Activated T-cell treated with anti-CD3 and anti-CD28 coated beads, Interleukin-2, amount 50 U/mL, for 4 hours (primary cell): ENCODE measurements around the gene AKR1C1. TPM values are rescaled to one million over a fixed set of nuclear protein-coding genes. Genes with fewer than 3 reads are reported as not detected.
"Not testable (repeated sequence)": the region's sequence is repeated elsewhere in the genome, so short reads cannot be mapped to it uniquely, and the experiment has no call there.

Experiments used
- ATAC-seq, 2 donors: fragments of 200-7000 bp; cut with Tn5 transposase; one replicate each; pipeline ENCODE4 v1.10.0; 2021
- DNase-seq: peaks from one replicate; pipeline ENCODE4 v3.0.0-alpha.2; 2020
- H3K27me3 Mint-ChIP-seq: one replicate; pipeline ENCODE4 v1.8.0; 2021; ENCODE audit warnings: low read depth, mixed read lengths
- H3K36me3 Mint-ChIP-seq: one replicate; pipeline ENCODE4 v1.8.0; 2022; ENCODE audit warnings: mixed read lengths; ENCODE audit not compliant: insufficient read depth
- H3K4me1 Mint-ChIP-seq: one replicate; pipeline ENCODE4 v1.8.0; 2021; ENCODE audit warnings: low read depth, mixed read lengths
- H3K4me3 Mint-ChIP-seq: one replicate; pipeline ENCODE4 v1.8.0; 2021; ENCODE audit warnings: mild to moderate bottlenecking, moderate library complexity, mixed read lengths
- H3K9me3 Mint-ChIP-seq: one replicate; pipeline ENCODE4 v1.8.0; 2021; ENCODE audit warnings: mixed read lengths
- total RNA-seq, 3 donors: library from RNA; stranded (reverse); gene quantifications; one replicate each; pipeline ENCODE4 v1.2.1, GENCODE V29; 2021

AKR1C1 gene
- total RNA-seq, 3 donors from 2014 or later = 0.34 to 0.78 (median 0.52) TPM

DNA sequence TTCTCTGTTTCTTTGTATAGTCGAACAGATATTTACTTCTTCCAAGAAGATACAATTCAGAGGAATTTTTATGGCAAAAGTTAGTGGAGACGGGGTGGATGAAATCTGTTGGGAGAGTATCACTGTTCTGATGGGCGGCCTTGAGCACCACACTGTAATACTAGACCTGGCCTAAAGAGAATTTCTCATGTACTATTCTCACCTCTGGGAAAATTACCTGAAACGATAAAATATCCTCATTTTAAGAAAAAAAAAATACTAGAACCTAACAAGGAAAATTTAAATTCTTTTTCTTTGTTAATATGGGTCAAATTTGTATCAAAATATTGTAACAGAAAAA, 570 bp downstream of the AKR1C1 start:
- not testable (repeated sequence) for H3K4me3 Mint-ChIP-seq, H3K4me1 Mint-ChIP-seq, ATAC-seq, H3K27me3 Mint-ChIP-seq, H3K9me3 Mint-ChIP-seq, H3K36me3 Mint-ChIP-seq, DNase-seq

DNA sequence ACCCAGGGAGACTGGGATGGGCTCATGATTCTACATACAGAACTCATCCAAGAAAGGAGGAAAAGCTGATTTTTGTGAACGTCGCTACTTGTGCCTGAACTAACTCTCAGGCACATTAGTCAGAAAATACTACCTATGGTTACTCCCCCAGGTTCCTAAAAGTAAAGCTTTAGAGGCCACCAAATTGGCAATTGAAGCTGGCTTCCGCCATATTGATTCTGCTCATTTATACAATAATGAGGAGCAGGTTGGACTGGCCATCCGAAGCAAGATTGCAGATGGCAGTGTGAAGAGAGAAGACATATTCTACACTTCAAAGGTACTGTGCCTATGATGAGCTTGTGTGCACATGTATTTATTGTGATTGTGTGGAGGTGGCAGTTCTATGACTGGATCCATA, 2.5 kb downstream of the AKR1C1 start:
- not testable (repeated sequence) for H3K4me3 Mint-ChIP-seq, H3K36me3 Mint-ChIP-seq, H3K9me3 Mint-ChIP-seq, H3K27me3 Mint-ChIP-seq, ATAC-seq, DNase-seq, H3K4me1 Mint-ChIP-seq

DNA sequence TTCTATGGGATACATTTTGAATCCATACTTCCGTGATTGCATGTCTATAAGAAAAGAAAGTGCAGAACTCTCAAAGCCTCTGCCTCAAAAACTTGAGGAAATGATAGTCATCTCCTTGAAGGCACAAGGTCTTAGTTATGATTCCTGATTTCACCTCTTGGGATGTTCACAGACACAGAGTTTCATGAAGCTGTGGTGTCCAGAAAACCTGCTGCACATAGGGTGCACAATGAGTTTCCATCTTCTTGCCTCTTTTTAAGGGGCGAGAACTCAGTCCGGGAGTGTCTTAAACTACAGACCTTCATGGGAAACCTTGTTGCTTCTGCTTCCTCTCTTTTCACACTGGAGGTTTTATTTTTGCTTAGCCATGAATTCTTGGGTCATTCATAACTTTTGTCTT, 4.0 kb downstream of the AKR1C1 start:
- H3K9me3 Mint-ChIP-seq, DNase-seq, H3K36me3 Mint-ChIP-seq, H3K4me1 Mint-ChIP-seq, H3K27me3 Mint-ChIP-seq, H3K4me3 Mint-ChIP-seq, ATAC-seq: not testable (repeated sequence)

DNA sequence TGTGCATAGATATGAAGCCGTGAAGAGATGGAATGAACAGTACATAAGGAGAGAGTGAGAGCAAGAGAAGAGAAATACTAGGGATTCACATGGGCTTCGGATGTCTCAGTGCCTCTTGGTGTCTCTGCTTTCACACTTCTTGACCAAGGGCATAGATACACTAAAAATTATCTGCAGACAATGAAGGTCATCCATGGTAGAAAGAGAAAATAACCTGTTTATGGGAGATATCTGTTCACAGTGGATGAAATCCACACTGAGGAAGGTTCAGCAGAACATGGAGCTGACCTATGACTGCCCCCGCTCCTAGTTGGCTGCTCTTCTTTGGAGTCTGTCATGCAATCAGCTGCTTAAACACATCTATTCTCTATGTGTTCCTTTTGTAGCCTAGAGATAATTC, 6.1 kb downstream of the AKR1C1 start:
- not testable (repeated sequence) for H3K27me3 Mint-ChIP-seq, H3K9me3 Mint-ChIP-seq, H3K4me1 Mint-ChIP-seq, DNase-seq, H3K36me3 Mint-ChIP-seq, ATAC-seq, H3K4me3 Mint-ChIP-seq

DNA sequence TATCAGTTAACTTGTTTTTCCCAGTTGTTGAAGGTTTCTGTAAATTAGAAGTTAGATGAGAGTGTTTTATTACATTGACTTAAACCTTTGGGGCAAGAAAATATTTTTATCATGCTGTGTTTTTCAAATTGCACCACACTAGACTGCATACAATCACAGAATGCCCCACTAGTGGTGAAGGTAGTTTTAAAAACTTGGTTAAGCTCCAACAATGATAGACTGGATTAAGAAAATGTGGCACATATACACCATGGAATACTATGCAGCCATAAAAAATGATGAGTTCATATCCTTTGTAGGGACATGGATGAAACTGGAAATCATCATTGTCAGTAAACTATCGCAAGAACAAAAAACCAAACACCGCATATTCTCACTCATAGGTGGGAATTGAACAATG, 7.1 kb downstream of the AKR1C1 start:
- DNase-seq = not testable (repeated sequence)

DNA sequence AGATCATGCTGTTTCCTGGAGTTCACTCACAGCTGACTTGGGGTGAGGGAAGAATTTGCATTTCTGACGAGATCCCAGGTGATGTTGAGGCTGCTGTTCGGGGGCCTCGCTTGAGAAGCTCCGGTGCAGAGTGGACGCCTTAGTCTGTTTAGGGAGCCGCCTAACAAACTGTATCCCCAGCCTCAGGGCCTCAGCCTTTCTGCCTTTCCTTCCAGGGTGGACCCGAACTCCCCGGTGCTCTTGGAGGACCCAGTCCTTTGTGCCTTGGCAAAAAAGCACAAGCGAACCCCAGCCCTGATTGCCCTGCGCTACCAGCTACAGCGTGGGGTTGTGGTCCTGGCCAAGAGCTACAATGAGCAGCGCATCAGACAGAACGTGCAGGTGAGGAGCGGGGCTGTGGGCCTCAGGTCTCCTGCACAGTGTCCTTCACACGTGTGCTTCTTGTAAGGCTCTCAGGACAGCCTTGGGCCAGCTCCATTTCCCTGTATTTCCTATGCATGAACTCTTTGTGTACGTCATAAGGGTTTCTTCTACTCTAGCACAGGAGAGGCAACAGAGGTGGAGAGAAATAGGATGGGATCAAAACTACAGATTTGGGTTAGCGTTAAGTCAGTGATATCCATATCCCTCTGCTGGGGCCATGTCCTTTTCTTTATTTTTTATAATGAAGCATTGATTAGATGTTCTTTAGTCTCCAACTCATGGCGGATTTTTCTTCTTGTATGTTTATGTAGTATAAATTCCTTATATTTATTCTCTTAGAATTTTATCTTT, 9.3 kb downstream of the AKR1C1 start:
- not testable (repeated sequence) for H3K4me1 Mint-ChIP-seq, ATAC-seq, H3K36me3 Mint-ChIP-seq, DNase-seq, H3K9me3 Mint-ChIP-seq, H3K27me3 Mint-ChIP-seq, H3K4me3 Mint-ChIP-seq

More for the DNA sequence above, 7.1 kb downstream of the AKR1C1 start:
- H3K4me1 Mint-ChIP-seq, H3K9me3 Mint-ChIP-seq, H3K36me3 Mint-ChIP-seq, ATAC-seq, H3K27me3 Mint-ChIP-seq, H3K4me3 Mint-ChIP-seq: not testable (repeated sequence)

DNA sequence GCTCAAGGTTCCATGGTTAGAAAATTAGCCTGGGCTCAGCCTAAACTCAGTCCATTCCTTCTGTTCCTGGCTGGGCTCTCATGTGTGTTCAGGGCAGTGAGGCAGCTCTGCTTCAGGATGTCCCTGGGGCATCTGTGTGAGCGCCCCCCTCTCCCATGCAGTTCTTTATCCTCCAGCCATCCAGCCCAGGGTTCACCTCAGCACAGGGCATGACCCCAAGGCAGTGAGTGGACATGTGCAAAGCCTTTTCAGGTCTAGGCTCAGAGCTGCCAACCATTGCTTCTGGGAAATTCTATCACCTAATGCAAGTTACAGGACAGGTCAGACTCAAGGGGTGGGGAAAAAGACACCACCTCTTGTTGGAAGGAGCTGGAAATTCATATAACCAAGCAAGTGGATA, 10.1 kb downstream of the AKR1C1 start:
- H3K36me3 Mint-ChIP-seq, H3K4me3 Mint-ChIP-seq, ATAC-seq, DNase-seq, H3K4me1 Mint-ChIP-seq, H3K9me3 Mint-ChIP-seq, H3K27me3 Mint-ChIP-seq: not testable (repeated sequence)

DNA sequence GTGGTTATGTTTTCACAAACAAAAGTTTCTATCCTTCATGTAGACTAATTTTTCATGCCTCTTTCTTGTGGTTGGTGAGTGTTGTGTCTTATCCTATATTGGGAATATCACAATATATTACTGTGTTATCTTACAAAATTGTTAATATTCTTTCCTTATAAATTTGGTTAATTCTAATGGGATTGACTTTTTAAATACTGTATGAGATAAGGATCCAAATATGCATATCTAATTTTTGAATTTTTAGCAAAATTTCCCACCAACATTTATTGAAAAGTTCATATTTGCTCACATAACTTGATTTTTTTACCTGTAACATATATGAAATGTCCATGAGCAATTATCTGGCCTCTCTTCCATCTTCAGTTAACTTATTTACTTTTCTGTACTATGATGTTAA, 11.2 kb downstream of the AKR1C1 start:
- H3K36me3 Mint-ChIP-seq, H3K4me3 Mint-ChIP-seq, H3K9me3 Mint-ChIP-seq, DNase-seq, H3K27me3 Mint-ChIP-seq, ATAC-seq, H3K4me1 Mint-ChIP-seq: not testable (repeated sequence)

DNA sequence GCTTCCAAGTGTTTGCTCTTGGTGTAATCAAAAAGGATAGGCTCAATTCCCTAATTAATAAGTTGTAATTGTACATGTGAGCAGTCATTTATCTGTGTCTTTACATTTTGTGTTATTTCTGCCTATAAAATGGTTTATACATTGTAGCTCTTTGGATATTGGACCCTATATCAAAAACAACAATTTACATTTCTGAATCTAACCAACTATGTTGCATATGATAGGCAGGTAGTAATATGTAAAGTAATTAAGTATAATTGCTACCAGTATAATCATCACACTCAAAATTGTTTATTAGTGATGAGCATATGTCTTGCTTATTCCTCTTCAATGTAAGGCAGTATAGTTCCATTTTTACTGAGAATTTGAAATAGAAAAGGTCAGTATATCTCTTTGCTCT, 13.8 kb downstream of the AKR1C1 start:
- ATAC-seq (no peak), DNase-seq (no peak)
- H3K9me3 Mint-ChIP-seq = no peaks in the 10 kb centered on the region
- H3K4me3 Mint-ChIP-seq = no peak overlapping the region
- peaks cover 2% of the 10 kb centered on the region for H3K36me3 Mint-ChIP-seq
- H3K4me1 Mint-ChIP-seq = no peaks in the 10 kb centered on the region
- H3K27me3 Mint-ChIP-seq = peaks cover 9% of the 10 kb centered on the region

DNA sequence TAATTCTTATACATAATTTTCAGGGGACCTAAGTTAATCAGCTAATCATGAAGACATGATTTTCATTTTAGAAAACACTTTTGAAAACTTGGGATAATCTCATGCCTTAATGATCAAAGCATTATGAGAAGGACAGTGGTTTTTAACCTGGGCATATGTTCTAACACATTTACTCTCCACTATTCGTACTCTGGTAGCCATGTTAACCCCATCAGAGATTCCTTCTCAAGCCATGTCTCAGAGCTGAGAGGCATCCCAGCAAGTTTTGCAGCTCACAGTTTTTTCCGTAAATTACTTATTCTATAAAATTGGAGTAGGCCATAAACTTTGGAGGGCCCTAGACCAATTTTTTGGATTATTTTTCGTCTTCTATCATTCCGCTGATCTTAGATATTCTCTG, 15.7 kb downstream of the AKR1C1 start:
- DNase-seq (no peak), ATAC-seq (no peak)
- Mint-ChIP-seq H3K4me3 (no peak overlapping the region), H3K4me1 (no peaks in the 10 kb centered on the region), H3K27me3 (peaks cover 13% of the 10 kb centered on the region), H3K36me3 (peaks cover 2% of the 10 kb centered on the region), H3K9me3 (no peaks in the 10 kb centered on the region)

DNA sequence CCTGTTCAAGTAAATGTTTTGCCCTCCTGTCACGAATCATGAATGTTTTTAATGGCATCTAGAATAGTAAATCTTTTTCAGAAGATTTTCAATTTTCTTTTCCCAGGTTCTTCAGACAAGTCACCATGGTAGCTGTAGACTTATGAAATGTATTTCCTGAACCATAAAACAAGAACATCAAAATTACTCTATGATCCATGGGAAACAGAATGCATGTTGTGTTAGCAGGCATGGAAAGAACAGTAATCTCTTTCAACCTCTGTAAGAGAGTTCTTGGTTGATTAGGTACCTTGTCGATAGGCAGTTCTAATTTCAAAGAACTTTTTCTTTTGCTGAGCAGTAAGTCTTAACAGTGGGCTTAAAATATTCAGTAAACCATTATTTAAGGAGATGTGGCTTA, 17.6 kb downstream of the AKR1C1 start:
- Mint-ChIP-seq H3K27me3 (peaks cover 13% of the 10 kb centered on the region), H3K4me1 (no peaks in the 10 kb centered on the region), H3K4me3 (no peak overlapping the region), H3K36me3 (peaks cover 2% of the 10 kb centered on the region), H3K9me3 (no peaks in the 10 kb centered on the region)
- ATAC-seq (no peak), DNase-seq (no peak)

DNA sequence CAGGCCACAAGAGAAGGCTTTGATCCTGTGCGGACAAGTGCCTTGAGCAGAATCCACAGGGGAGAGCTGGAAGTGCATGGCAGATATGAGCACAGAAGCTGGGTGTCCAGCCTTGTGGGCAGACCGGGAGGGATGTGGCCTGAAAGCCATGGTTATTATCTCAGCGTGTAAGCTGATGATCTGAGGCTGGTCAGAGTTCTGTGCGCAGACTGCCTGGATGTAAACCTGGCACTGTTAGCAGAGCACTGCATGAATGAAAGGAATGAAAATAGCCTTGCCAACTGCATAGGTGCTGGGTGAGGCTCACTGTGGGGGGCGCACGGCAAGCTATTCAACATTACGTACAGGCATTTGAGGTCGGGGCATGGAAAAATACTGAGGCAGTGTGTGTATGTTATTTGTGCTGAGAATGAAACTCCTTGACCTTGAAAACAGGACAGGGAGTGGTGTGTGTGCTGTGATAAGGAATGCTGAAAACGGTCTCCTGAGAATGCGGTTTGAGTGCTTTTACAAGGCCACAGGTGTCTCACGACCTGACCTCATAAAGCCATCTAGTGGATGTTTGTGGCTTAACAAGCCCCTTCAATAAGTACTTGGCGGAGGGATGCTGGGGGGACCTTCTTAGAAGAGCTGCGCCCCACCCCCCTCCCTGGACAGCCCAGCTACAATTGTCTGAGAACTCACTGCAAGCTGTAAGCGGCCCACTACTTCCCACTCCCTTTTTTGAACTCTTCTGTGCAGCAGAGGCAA, 18.7 kb downstream of the AKR1C1 start:
- DNase-seq = no peak
- Mint-ChIP-seq H3K9me3 (no peaks in the 10 kb centered on the region), H3K27me3 (peaks cover 13% of the 10 kb centered on the region), H3K4me3 (no peak overlapping the region), H3K4me1 (no peaks in the 10 kb centered on the region), H3K36me3 (peaks cover 2% of the 10 kb centered on the region)
- ATAC-seq = no peak

DNA sequence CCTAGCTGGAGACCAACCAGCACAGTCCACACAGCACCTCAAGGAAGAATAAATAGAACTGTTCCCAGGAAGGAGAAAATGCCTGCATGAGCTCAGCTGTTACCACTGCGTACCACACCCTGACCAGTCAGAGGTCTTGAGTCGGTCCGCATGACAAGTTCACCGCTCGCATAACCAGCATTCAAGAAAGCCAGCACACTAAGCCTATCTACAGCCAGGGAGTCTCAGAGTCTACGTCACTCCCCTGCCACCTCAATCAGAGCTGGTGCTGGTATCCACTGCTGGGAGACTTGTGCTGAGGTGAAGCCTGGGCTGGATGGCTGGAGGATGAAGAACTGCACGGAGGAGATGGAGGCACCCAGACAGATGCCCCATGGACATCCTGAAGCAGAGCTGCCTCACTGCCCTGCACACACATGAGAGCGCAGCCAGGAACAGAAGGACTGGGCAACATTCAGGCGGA, 19.6 kb downstream of the AKR1C1 start:
- peaks cover 13% of the 10 kb centered on the region for H3K27me3 Mint-ChIP-seq
- ATAC-seq (no peak), DNase-seq (no peak)
- H3K36me3 Mint-ChIP-seq = peaks cover 2% of the 10 kb centered on the region
- no peak overlapping the region for H3K4me3 Mint-ChIP-seq
- H3K9me3 Mint-ChIP-seq = no peaks in the 10 kb centered on the region
- H3K4me1 Mint-ChIP-seq = no peaks in the 10 kb centered on the region

DNA sequence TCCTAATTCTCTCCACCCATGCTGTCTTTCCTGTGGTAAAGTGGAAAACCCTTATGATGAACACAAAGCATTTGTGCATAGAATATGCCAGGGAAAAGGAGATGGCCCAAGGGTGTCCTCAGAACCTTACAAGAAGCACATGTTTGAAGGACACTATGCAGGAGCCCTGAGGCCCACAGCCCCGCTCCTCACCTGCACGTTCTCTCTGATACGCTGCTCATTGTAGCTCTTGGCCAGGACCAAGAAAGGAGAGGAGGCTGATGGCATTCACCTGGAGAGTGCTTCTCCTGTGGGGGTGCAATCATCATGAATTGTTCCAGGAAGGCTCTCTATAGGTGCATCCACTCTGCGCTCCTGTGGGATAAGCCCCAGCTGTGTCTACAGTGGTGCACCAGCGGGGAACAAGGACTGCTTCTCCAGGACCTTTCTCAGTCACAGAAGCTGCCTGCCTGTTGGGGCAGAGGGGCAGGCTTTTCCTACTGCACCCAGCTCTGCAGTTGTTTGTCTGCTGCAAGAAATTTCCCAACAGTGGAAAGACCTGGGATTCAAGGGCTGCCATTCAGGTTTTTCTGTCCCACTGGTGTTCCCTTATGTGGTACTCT, 20.5 kb downstream of the AKR1C1 start:
- no peak for DNase-seq
- Mint-ChIP-seq H3K4me1 (no peaks in the 10 kb centered on the region), H3K9me3 (no peaks in the 10 kb centered on the region), H3K27me3 (peaks cover 13% of the 10 kb centered on the region), H3K4me3 (no peak overlapping the region), H3K36me3 (peaks cover 2% of the 10 kb centered on the region)
- ATAC-seq = no peak

DNA sequence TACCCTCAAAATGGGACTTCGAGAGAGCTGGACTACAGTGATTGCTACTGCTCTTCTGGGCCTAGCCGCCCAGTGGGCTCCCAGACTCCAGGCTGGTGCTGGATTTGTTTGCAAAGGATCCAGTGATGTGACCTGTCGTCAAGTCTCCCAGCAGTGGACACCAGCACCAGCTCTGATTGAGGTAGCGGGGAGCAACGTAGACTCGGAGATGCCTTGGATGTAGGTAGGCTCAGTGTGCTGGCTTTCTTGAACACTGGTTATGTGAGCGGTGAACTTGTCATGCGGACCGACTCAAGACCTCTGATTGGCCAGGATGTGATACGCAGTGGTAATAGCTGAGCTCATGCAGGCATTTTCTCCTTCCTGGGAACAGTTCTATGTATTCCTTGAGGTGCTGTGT, 21.0 kb downstream of the AKR1C1 start:
- peaks cover 2% of the 10 kb centered on the region for H3K36me3 Mint-ChIP-seq
- DNase-seq = no peak
- H3K9me3 Mint-ChIP-seq = no peaks in the 10 kb centered on the region
- H3K4me1 Mint-ChIP-seq = no peaks in the 10 kb centered on the region
- no peak overlapping the region for H3K4me3 Mint-ChIP-seq
- ATAC-seq = no peak
- peaks cover 13% of the 10 kb centered on the region for H3K27me3 Mint-ChIP-seq
